HepG2 (cell line): Measurements from ENCODE around the gene CCNF. TPM values are rescaled to one million over a fixed set of nuclear protein-coding genes. Genes with fewer than 3 reads are reported as not detected.
A peak's percentile ranks its signal among the peaks of the same experiment; 100 is the strongest.

Experiments used
- GATA4 ChIP-seq: sonication (generic); IDR thresholded peaks from 2 replicates; pipeline ENCODE4 v1.6.1; 2016; ENCODE audit warnings: antibody characterized with exemption, low read depth, borderline replicate concordance
- HIC2 ChIP-seq: sonication (generic); formaldehyde crosslinking; IDR thresholded peaks from 2 replicates; pipeline ENCODE4 v1.9.0; 2022; ENCODE audit warnings: low read depth, missing genetic modification reagents
- HNF1A ChIP-seq, 2 experiments: sonication (generic) in 1 of 2; formaldehyde crosslinking in 1 of 2; IDR thresholded peaks; 2 replicates each; pipeline versions ENCODE4 v1.4.0 to v1.6.1; 2016 to 2020; ENCODE audit warnings: borderline replicate concordance in 1 of 2, low read depth in 1 of 2, mild to moderate bottlenecking in 1 of 2, missing genetic modification reagents in 1 of 2
- POGZ ChIP-seq: sonication (generic); formaldehyde crosslinking; IDR thresholded peaks from 2 replicates; pipeline ENCODE4 v1.4.0; 2020; ENCODE audit warnings: mild to moderate bottlenecking, missing genetic modification reagents
- RCOR2 ChIP-seq: IDR thresholded peaks from 2 replicates; pipeline ENCODE4 v1.6.1; 2016; ENCODE audit warnings: missing biosample characterization, missing genetic modification reagents
- REPIN1 ChIP-seq: sonication (generic); formaldehyde crosslinking; IDR thresholded peaks from 2 replicates; pipeline ENCODE4 v1.8.0; 2022; ENCODE audit warnings: missing genetic modification reagents, low read depth, mild to moderate bottlenecking, borderline replicate concordance
- RERE ChIP-seq: IDR thresholded peaks from 2 replicates; pipeline ENCODE4 v1.6.1; 2016; ENCODE audit warnings: low read depth, missing genetic modification reagents, missing compliant biosample characterization
- RXRA ChIP-seq: sonication (generic); formaldehyde crosslinking; IDR thresholded peaks from 2 replicates; pipeline ENCODE4 v1.5.1; 2020; ENCODE audit warnings: missing genetic modification reagents
- SIN3A ChIP-seq: IDR thresholded peaks from 2 replicates; pipeline ENCODE4 v1.6.1; 2011; ENCODE audit warnings: low read depth, mild to moderate bottlenecking, control low read depth, low read length, borderline replicate concordance
- SP5 ChIP-seq: IDR thresholded peaks from 2 replicates; pipeline ENCODE4 v1.6.1; 2016; ENCODE audit warnings: low read depth, borderline replicate concordance
- XRCC5 ChIP-seq: fragments of 200-400 bp; formaldehyde crosslinking; optimal IDR thresholded peaks from 2 replicates; pipeline ENCODE3; 2017; ENCODE audit warnings: mild to moderate bottlenecking, low read length
- ZNF253 ChIP-seq: sonication (generic); formaldehyde crosslinking; IDR thresholded peaks from 2 replicates; pipeline ENCODE4 v1.8.0; 2022; ENCODE audit warnings: mild to moderate bottlenecking, missing genetic modification reagents, borderline replicate concordance
- ZNF292 ChIP-seq: sonication (generic); formaldehyde crosslinking; IDR thresholded peaks from 2 replicates; pipeline ENCODE4 v1.8.1; 2022; ENCODE audit warnings: mild to moderate bottlenecking, low read depth, missing genetic modification reagents, borderline replicate concordance
- ZNF460 ChIP-seq: sonication (generic); formaldehyde crosslinking; IDR thresholded peaks from 2 replicates; pipeline ENCODE4 v1.5.1; 2020; ENCODE audit warnings: missing genetic modification reagents, mild to moderate bottlenecking, borderline replicate concordance
- ZNF543 ChIP-seq: sonication (generic); formaldehyde crosslinking; IDR thresholded peaks from 2 replicates; pipeline ENCODE4 v1.4.0; 2020; ENCODE audit warnings: mild to moderate bottlenecking, missing genetic modification reagents
- polyA plus RNA-seq, 8 experiments: library from polyadenylated mRNA; depleted of rRNA in 3 of 8; stranded (reverse) in 7 of 8; unstranded in 1 of 8; fragments of >200 nt; fragmentation: Illumina TruSeq in 4 of 8; extraction: Trizol in 4 of 8; gene quantifications; 2 replicates each; pipeline versions ENCODE4 v1.2.1 to v1.2.3, GENCODE V29; 2011 to 2016; ENCODE audit warnings: low read depth in 4 of 8, missing spikeins in 1 of 8, mixed read lengths in 1 of 8; ENCODE audit not compliant: insufficient read depth in 1 of 8
- total RNA-seq, 5 experiments: library from RNA; depleted of rRNA; stranded (reverse); fragments of >200 nt; fragmentation: Illumina TruSeq; extraction: Trizol; gene quantifications; 2 replicates each; pipeline ENCODE4 v1.2.3, GENCODE V29; 2016; ENCODE audit warnings: low read depth in 1 of 5

CCNF gene
- total and polyA plus RNA-seq, 2 of the 13 experiments (the other 11 are each of a cell fraction or from before 2014, with no cell fraction given): 6.4 to 22.8 TPM

GRCh38 chr16:2388875-2389433, 40.3 kb upstream of the CCNF start (continued):
- TF ChIP-seq HNF1A (IDR thresholded peaks at IDR 0.05; ENCODE audit: low read depth) (no peak), HNF1A (CRISPR knock-in tag; IDR thresholded peaks at IDR 0.05; ENCODE audit: borderline replicate concordance) (peak; percentile 65; the same call in 1 of the 2 replicates), GATA4 (no peak), RERE (peak; percentile 68; the same call in 1 of the 2 replicates), REPIN1 (CRISPR knock-in tag) (0 out of 2 replicates have a peak, but pooled peaks have one; percentile 30), ZNF543 (CRISPR knock-in tag) (0 out of 2 replicates have a peak, but pooled peaks have one; percentile 35), SIN3A (peak; percentile 49; the same call in 1 of the 2 replicates), ZNF460 (CRISPR knock-in tag) (no peak; the same call in 1 of the 2 replicates), RCOR2 (no peak), HIC2 (CRISPR knock-in tag) (no peak), ZNF292 (peak; percentile 67; the same call in 1 of the 2 replicates), SP5 (CRISPR knock-in tag) (0 out of 2 replicates have a peak, but pooled peaks have one; percentile 22), XRCC5 (peak; percentile 68), POGZ (CRISPR knock-in tag) (peak; percentile 72), ZNF253 (CRISPR knock-in tag) (no peak), RXRA (CRISPR knock-in tag) (peak; percentile 81)
